GM23338 (cell line): ENCODE data around the gene PIAS4. TPM values are rescaled to one million over a fixed set of nuclear protein-coding genes. Genes with fewer than 3 reads are reported as not detected.
"Not testable (repeated sequence)": the region's sequence is repeated elsewhere in the genome, so short reads cannot be mapped to it uniquely, and the experiment has no call there.

ENCODE experiments used
- ATAC-seq: fragments of 200-7000 bp; cut with Tn5 transposase; 3 replicates; pipeline ENCODE4 v1.9.1; 2020
- DNase-seq: peaks from one replicate; pipeline ENCODE4 v3.0.0-alpha.2; 2015; ENCODE audit warnings: low spot score
- H2AFZ ChIP-seq: fragments of 200-600 bp; sonication (generic); 2 replicates; pipeline ENCODE4 v1.8.0; 2016; ENCODE audit warnings: antibody characterized with exemption, mild to moderate bottlenecking, moderate library complexity
- H3F3A ChIP-seq: fragments of 200-600 bp; sonication (generic); replicated peaks from 2 replicates; pipeline ENCODE4 v1.8.0; 2017; ENCODE audit warnings: antibody characterized with exemption, mixed run types, low read depth
- H3K27ac ChIP-seq: fragments of 200-600 bp; sonication (generic); 2 replicates; pipeline ENCODE4 v1.6.1; 2016; ENCODE audit warnings: low read depth
- H3K27me3 ChIP-seq: fragments of 200-600 bp; sonication (generic); 2 replicates; pipeline ENCODE4 v1.8.0; 2016; ENCODE audit warnings: mild to moderate bottlenecking, mixed run types, moderate library complexity; ENCODE audit not compliant: insufficient read depth
- H3K36me3 ChIP-seq: fragments of 200-600 bp; sonication (generic); 2 replicates; pipeline ENCODE4 v1.8.0; 2016; ENCODE audit warnings: mild to moderate bottlenecking; ENCODE audit not compliant: insufficient read depth
- H3K4me1 ChIP-seq: fragments of 200-600 bp; sonication (generic); 2 replicates; pipeline ENCODE4 v1.8.0; 2016; ENCODE audit warnings: mild to moderate bottlenecking, moderate library complexity; ENCODE audit not compliant: insufficient read depth
- H3K4me2 ChIP-seq: fragments of 200-600 bp; sonication (generic); 2 replicates; pipeline ENCODE4 v1.7.1; 2017; ENCODE audit warnings: mixed run types
- H3K4me3 ChIP-seq: fragments of 200-600 bp; sonication (generic); 2 replicates; pipeline ENCODE4 v1.6.1; 2016; ENCODE audit warnings: mixed run types
- H3K79me2 ChIP-seq: fragments of 200-600 bp; sonication (generic); replicated peaks from 2 replicates; pipeline ENCODE4 v1.8.0; 2017; ENCODE audit warnings: mild to moderate bottlenecking; ENCODE audit not compliant: insufficient read depth
- H3K9me2 ChIP-seq: fragments of 200-600 bp; sonication (generic); 2 replicates; pipeline ENCODE4 v1.8.0; 2017; ENCODE audit not compliant: insufficient read depth
- H4K20me1 ChIP-seq: fragments of 200-600 bp; sonication (generic); replicated peaks from 2 replicates; pipeline ENCODE4 v1.8.0; 2017; ENCODE audit warnings: mild to moderate bottlenecking; ENCODE audit not compliant: insufficient read depth
- H3K27ac Mint-ChIP-seq: 2 replicates; pipeline ENCODE4 v1.8.0; 2020; ENCODE audit warnings: inconsistent platforms, mild to moderate bottlenecking, moderate library complexity, mixed read lengths
- H3K27me3 Mint-ChIP-seq: 3 replicates; pipeline ENCODE4 v1.8.0; 2022; ENCODE audit warnings: low read depth, mild to moderate bottlenecking, moderate library complexity, mixed read lengths, inconsistent platforms; ENCODE audit not compliant: insufficient read depth, poor library complexity
- H3K36me3 Mint-ChIP-seq: 3 replicates; pipeline ENCODE4 v1.8.0; 2021; ENCODE audit warnings: low read depth, mild to moderate bottlenecking, inconsistent platforms, moderate library complexity, mixed read lengths
- H3K4me1 Mint-ChIP-seq: 3 replicates; pipeline ENCODE4 v1.8.0; 2020; ENCODE audit warnings: mild to moderate bottlenecking, inconsistent platforms, mixed read lengths
- H3K4me3 Mint-ChIP-seq: 3 replicates; pipeline ENCODE4 v1.8.0; 2021; ENCODE audit warnings: moderate library complexity, mild to moderate bottlenecking, inconsistent platforms, mixed read lengths
- H3K9me3 Mint-ChIP-seq: 3 replicates; pipeline ENCODE4 v1.8.0; 2020; ENCODE audit warnings: moderate library complexity, mild to moderate bottlenecking, inconsistent platforms, mixed read lengths
- CREB1 ChIP-seq: fragments of 250-450 bp; sonication (Bioruptor Pico); IDR thresholded peaks from 2 replicates; pipeline ENCODE4 v1.5.0; 2020; ENCODE audit warnings: low read depth, mild to moderate bottlenecking, moderate library complexity
- EZH2 ChIP-seq: fragments of 200-600 bp; sonication (generic); IDR thresholded peaks from one replicate; pipeline ENCODE4 v1.8.0; 2017; ENCODE audit warnings: antibody characterized with exemption, mild to moderate bottlenecking, low read depth; ENCODE audit not compliant: unreplicated experiment
- EZH2phosphoT487 ChIP-seq: fragments of 200-600 bp; sonication (generic); IDR thresholded peaks from one replicate; pipeline ENCODE4 v1.8.1; 2018; ENCODE audit warnings: antibody characterized with exemption; ENCODE audit not compliant: unreplicated experiment
- JUNB ChIP-seq: IDR thresholded peaks from one replicate; pipeline ENCODE4 v1.6.1; 2016; ENCODE audit warnings: antibody characterized with exemption; ENCODE audit not compliant: unreplicated experiment
- POLR2AphosphoS5 ChIP-seq: IDR thresholded peaks from 2 replicates; pipeline ENCODE4 v1.6.1; 2016; ENCODE audit warnings: antibody characterized with exemption, low read depth
- ZNF331 ChIP-seq: fragments of 250-450 bp; sonication (Bioruptor Pico); IDR thresholded peaks from 2 replicates; pipeline ENCODE4 v1.5.0; 2020; ENCODE audit warnings: low read depth, mild to moderate bottlenecking, moderate library complexity
- polyA plus RNA-seq: library from polyadenylated mRNA; unstranded; fragments of >200 nt; fragmentation: Nextera tagmentation; extraction: Ambion mirVana; gene quantifications from 2 replicates; pipeline ENCODE4 v1.2.1, GENCODE V29; 2016
- total RNA-seq: library from RNA; depleted of rRNA; stranded (reverse); fragments of >200 nt; shearing (Covaris generic); gene quantifications from 2 replicates; pipeline ENCODE4 v1.2.3, GENCODE V29; 2014
- TF ChIP-seq, protein P1 (sequence below), 2 experiments: fragments of 200-600 bp in 1 of 2; sonication (generic) in 1 of 2; conservative IDR thresholded peaks; 2 replicates each; pipeline versions ENCODE4 v1.5.1 to v1.6.1; 2016 to 2017; ENCODE audit warnings: antibody characterized with exemption in 2 of 2, low read depth in 2 of 2, mild to moderate bottlenecking in 2 of 2, moderate library complexity in 1 of 2
- TF ChIP-seq, protein P2 (sequence below): IDR thresholded peaks from one replicate; pipeline ENCODE4 v1.6.1; 2018; ENCODE audit warnings: antibody characterized with exemption; ENCODE audit not compliant: unreplicated experiment

The PIAS4 gene
- total and polyA plus RNA-seq, 2 experiments from 2014 or later, result 17.0 to 48.4 TPM

DNA sequence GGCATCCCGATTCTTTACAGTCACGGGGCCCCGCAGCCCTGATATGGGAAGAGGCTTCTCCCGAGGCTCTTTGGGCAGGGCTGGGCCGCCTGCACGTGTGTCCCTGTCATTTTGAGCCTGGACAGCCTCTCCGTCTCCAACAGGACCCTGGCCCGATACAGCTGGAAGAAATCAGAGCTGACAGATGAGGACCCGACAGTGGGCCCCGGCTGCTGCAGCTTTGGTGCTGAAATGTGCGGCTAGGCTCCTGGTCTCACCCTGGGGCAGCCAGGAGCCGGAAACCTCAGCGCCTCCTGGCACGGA, 3.2 kb downstream of the PIAS4 start:
- Histone ChIP-seq H3K36me3 (peaks cover 3% of the 10 kb centered on the region; the same call in 1 of the 2 replicates), H3K27me3 (no peaks in the 10 kb centered on the region), H2AFZ (no peak overlapping the region), H4K20me1 (peaks cover 14% of the 10 kb centered on the region), H3K4me3 (no peak overlapping the region), H3K4me2 (no peak overlapping the region), H3K9me2 (no peaks in the 10 kb centered on the region), H3F3A (peaks cover 6% of the 10 kb centered on the region; the same call in 1 of the 2 replicates), H3K4me1 (peaks cover 14% of the 10 kb centered on the region; the same call in 1 of the 2 replicates), H3K27ac (no peak overlapping the region), H3K79me2 (peaks cover 49% of the 10 kb centered on the region)
- Mint-ChIP-seq H3K36me3 (peaks cover 9% of the 10 kb centered on the region), H3K4me3 (no peak overlapping the region), H3K27ac (no peak overlapping the region), H3K4me1 (peaks cover 17% of the 10 kb centered on the region), H3K27me3 (peaks cover 12% of the 10 kb centered on the region), H3K9me3 (no peaks in the 10 kb centered on the region)
- DNase-seq, result no peak
- ATAC-seq, result no peak
- TF ChIP-seq, protein P1, sequence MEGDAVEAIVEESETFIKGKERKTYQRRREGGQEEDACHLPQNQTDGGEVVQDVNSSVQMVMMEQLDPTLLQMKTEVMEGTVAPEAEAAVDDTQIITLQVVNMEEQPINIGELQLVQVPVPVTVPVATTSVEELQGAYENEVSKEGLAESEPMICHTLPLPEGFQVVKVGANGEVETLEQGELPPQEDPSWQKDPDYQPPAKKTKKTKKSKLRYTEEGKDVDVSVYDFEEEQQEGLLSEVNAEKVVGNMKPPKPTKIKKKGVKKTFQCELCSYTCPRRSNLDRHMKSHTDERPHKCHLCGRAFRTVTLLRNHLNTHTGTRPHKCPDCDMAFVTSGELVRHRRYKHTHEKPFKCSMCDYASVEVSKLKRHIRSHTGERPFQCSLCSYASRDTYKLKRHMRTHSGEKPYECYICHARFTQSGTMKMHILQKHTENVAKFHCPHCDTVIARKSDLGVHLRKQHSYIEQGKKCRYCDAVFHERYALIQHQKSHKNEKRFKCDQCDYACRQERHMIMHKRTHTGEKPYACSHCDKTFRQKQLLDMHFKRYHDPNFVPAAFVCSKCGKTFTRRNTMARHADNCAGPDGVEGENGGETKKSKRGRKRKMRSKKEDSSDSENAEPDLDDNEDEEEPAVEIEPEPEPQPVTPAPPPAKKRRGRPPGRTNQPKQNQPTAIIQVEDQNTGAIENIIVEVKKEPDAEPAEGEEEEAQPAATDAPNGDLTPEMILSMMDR (conservative IDR thresholded peaks at IDR 0.05; ENCODE audit: low read depth in 2 of 2), result no peak
- TF ChIP-seq JUNB (no peak), POLR2AphosphoS5 (no peak), CREB1 (CRISPR knock-in tag) (no peak), ZNF331 (CRISPR knock-in tag) (no peak), EZH2 (no peak), EZH2phosphoT487 (no peak)
- TF ChIP-seq, protein P2, sequence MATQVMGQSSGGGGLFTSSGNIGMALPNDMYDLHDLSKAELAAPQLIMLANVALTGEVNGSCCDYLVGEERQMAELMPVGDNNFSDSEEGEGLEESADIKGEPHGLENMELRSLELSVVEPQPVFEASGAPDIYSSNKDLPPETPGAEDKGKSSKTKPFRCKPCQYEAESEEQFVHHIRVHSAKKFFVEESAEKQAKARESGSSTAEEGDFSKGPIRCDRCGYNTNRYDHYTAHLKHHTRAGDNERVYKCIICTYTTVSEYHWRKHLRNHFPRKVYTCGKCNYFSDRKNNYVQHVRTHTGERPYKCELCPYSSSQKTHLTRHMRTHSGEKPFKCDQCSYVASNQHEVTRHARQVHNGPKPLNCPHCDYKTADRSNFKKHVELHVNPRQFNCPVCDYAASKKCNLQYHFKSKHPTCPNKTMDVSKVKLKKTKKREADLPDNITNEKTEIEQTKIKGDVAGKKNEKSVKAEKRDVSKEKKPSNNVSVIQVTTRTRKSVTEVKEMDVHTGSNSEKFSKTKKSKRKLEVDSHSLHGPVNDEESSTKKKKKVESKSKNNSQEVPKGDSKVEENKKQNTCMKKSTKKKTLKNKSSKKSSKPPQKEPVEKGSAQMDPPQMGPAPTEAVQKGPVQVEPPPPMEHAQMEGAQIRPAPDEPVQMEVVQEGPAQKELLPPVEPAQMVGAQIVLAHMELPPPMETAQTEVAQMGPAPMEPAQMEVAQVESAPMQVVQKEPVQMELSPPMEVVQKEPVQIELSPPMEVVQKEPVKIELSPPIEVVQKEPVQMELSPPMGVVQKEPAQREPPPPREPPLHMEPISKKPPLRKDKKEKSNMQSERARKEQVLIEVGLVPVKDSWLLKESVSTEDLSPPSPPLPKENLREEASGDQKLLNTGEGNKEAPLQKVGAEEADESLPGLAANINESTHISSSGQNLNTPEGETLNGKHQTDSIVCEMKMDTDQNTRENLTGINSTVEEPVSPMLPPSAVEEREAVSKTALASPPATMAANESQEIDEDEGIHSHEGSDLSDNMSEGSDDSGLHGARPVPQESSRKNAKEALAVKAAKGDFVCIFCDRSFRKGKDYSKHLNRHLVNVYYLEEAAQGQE, result no peak

DNA sequence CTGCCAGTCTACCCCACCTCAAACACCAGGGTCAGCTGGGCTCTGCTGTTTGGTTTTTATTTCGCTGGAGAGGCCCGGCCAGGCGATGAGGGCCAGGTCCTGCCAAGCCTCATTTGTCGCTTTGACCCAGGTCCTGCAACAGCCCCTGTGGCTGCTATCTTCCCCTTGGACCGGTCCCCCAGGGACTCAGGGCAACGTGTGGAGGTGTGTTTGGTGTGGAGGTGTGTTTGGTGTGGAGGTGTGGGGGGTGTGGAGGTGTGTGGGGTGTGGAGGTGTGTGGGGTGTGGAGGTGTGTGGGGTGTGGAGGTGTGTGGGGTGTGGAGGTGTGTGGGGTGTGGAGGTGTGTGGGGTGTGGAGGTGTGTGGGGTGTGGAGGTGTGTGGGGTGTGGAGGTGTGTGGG, 3.9 kb downstream of the PIAS4 start:
- H3K79me2 ChIP-seq, result peaks cover 56% of the 10 kb centered on the region
- Mint-ChIP-seq H3K27me3 (peaks cover 12% of the 10 kb centered on the region), H3K4me1 (peaks cover 17% of the 10 kb centered on the region)
- H3K4me1 ChIP-seq, result peaks cover 14% of the 10 kb centered on the region; the same call in 1 of the 2 replicates
- not testable (repeated sequence) for DNase-seq, H3K9me3 Mint-ChIP-seq, H3F3A ChIP-seq, H3K9me2 ChIP-seq, H3K4me3 Mint-ChIP-seq, H3K27ac Mint-ChIP-seq, ATAC-seq, H3K27me3 ChIP-seq, H3K36me3 Mint-ChIP-seq, H3K36me3 ChIP-seq, H3K4me2 ChIP-seq, H2AFZ ChIP-seq, H3K27ac ChIP-seq, H3K4me3 ChIP-seq
- peaks cover 14% of the 10 kb centered on the region for H4K20me1 ChIP-seq
